Natural killer cell (primary cell): ENCODE results near the gene ABITRAM. TPM values are rescaled to one million over a fixed set of nuclear protein-coding genes. Genes with fewer than 3 reads are reported as not detected.

Experiments
- ATAC-seq, 3 donors: fragments of 150-1000 bp in 2 of 3; fragments of 200-7000 bp in 1 of 3; cut with Tn5 transposase; 1 replicate in 1 of 3; 2 replicates in 2 of 3; pipeline ENCODE4 v1.10.0; 2021; ENCODE audit warnings: mild to moderate bottlenecking in 2 of 3, moderate library complexity in 2 of 3
- DNase-seq, 2 donors: peaks; one replicate each; pipeline versions ENCODE4 v3.0.0 to v3.0.0-alpha.2; 2013 to 2021; ENCODE audit warnings: mixed read lengths in 1 of 2
- H3K27ac ChIP-seq: one replicate; pipeline ENCODE4 v1.5.1; 2013; ENCODE audit warnings: mild to moderate bottlenecking, low read length
- H3K27me3 ChIP-seq: one replicate; pipeline ENCODE4 v1.6.1; 2013; ENCODE audit warnings: low read length; ENCODE audit not compliant: control insufficient read depth, insufficient read depth
- H3K36me3 ChIP-seq: one replicate; pipeline ENCODE4 v1.6.1; 2013; ENCODE audit warnings: low read length; ENCODE audit not compliant: control insufficient read depth, insufficient read depth
- H3K4me1 ChIP-seq: one replicate; pipeline ENCODE4 v1.6.1; 2013; ENCODE audit warnings: low read length; ENCODE audit not compliant: control insufficient read depth, insufficient read depth
- H3K4me3 ChIP-seq: one replicate; pipeline ENCODE4 v1.5.1; 2013; ENCODE audit warnings: low read length
- H3K9me3 ChIP-seq: one replicate; pipeline ENCODE4 v1.6.1; 2013; ENCODE audit warnings: low read length; ENCODE audit not compliant: control insufficient read depth, insufficient read depth
- H3K27ac Mint-ChIP-seq, 2 donors: one replicate each; pipeline ENCODE4 v1.8.0; 2022; ENCODE audit warnings: mild to moderate bottlenecking in 2 of 2, mixed read lengths in 2 of 2, moderate library complexity in 1 of 2
- H3K27me3 Mint-ChIP-seq, 2 donors: one replicate each; pipeline ENCODE4 v1.8.0; 2022; ENCODE audit warnings: low read depth in 2 of 2, mixed read lengths in 2 of 2
- H3K36me3 Mint-ChIP-seq: one replicate; pipeline ENCODE4 v1.8.0; 2022; ENCODE audit warnings: mixed read lengths
- H3K4me1 Mint-ChIP-seq, 2 donors: one replicate each; pipeline ENCODE4 v1.8.0; 2022; ENCODE audit warnings: mixed read lengths in 2 of 2
- H3K4me3 Mint-ChIP-seq: one replicate; pipeline ENCODE4 v1.8.0; 2022; ENCODE audit warnings: mild to moderate bottlenecking, moderate library complexity, mixed read lengths
- H3K9me3 Mint-ChIP-seq, 2 donors: one replicate each; pipeline ENCODE4 v1.8.0; 2022; ENCODE audit warnings: mixed read lengths in 2 of 2
- CTCF ChIP-seq: fragments of 200-600 bp; IDR thresholded peaks from one replicate; pipeline ENCODE4 v1.8.0; 2022; ENCODE audit warnings: antibody characterized with exemption
- WGBS: methylation state at CpG from one replicate; pipeline ENCODE4 v1.1.7; 2013; ENCODE audit warnings: missing lambda C conversion rate; ENCODE audit not compliant: insufficient coverage; 5-methylcytosine and 5-hydroxymethylcytosine counted together
- intact Hi-C: fragments of 100-400 bp; cut with micrococcal nuclease; formaldehyde crosslinking; loops from one replicate; pipeline ENCODE4 v1.14.2; 2022
- total RNA-seq, 4 donors: library from RNA; stranded (reverse); fragments of 120-200 nt in 1 of 4; gene quantifications; one replicate each; pipeline versions ENCODE4 v1.2.3 to v1.2.4, GENCODE V29; 2013 to 2022

ABITRAM gene
- total RNA-seq, 3 donors from 2014 or later (not counting 1 experiment from before 2014, with no cell fraction given): 5.9 to 8.1 (median 7.4) TPM

- H3K36me3 Mint-ChIP-seq: no peaks in the 10 kb centered on the region
- H3K4me3 Mint-ChIP-seq: no peak overlapping the region
- no peak for DNase-seq
- 99% methylated on average over 3 of the region's 3 CpGs for WGBS
- ATAC-seq: no peak
- no peaks in the 10 kb centered on the region for H3K4me1 Mint-ChIP-seq
- TF ChIP-seq CTCF: no peak
- no peaks in the 10 kb centered on the region for H3K9me3 Mint-ChIP-seq
- Histone ChIP-seq H3K9me3 (no peaks in the 10 kb centered on the region), H3K4me1 (no peaks in the 10 kb centered on the region), H3K36me3 (no peaks in the 10 kb centered on the region), H3K4me3 (no peak overlapping the region), H3K27me3 (no peaks in the 10 kb centered on the region), H3K27ac (no peak overlapping the region)
- intact Hi-C loops: no loop called here
- H3K27me3 Mint-ChIP-seq: no peaks in the 10 kb centered on the region
- H3K27ac Mint-ChIP-seq: no peak overlapping the region
Measured at GRCh38 chr9:108972186-108972585, 38.0 kb downstream of the ABITRAM start.

- Mint-ChIP-seq H3K4me3 (no peak overlapping the region), H3K9me3 (no peaks in the 10 kb centered on the region), H3K4me1 (no peaks in the 10 kb centered on the region), H3K36me3 (no peaks in the 10 kb centered on the region), H3K27ac (no peak overlapping the region), H3K27me3 (no peaks in the 10 kb centered on the region)
- no peak overlapping the region for H3K27ac ChIP-seq
- no peaks in the 10 kb centered on the region for H3K36me3 ChIP-seq
- DNase-seq: no peak
- TF ChIP-seq CTCF: no peak
- no CpG with 5 or more reads among the region's 2 CpGs for WGBS
- H3K4me3 ChIP-seq: no peak overlapping the region
- no peaks in the 10 kb centered on the region for H3K9me3 ChIP-seq
- H3K27me3 ChIP-seq: no peaks in the 10 kb centered on the region
- no peaks in the 10 kb centered on the region for H3K4me1 ChIP-seq
- intact Hi-C loops: no loop called here
- ATAC-seq: no peak
Measured at GRCh38 chr9:108972626-108973209, 38.5 kb downstream of the ABITRAM start.

GRCh38 chr9:108973895-108974294, 39.7 kb downstream of the ABITRAM start:
- intact Hi-C loops: no loop called here
- Mint-ChIP-seq H3K36me3 (no peaks in the 10 kb centered on the region), H3K9me3 (no peaks in the 10 kb centered on the region), H3K4me3 (no peak overlapping the region), H3K27ac (no peak overlapping the region), H3K27me3 (no peaks in the 10 kb centered on the region), H3K4me1 (no peaks in the 10 kb centered on the region)
- no peak overlapping the region for H3K4me3 ChIP-seq
- no peak for DNase-seq
- no peaks in the 10 kb centered on the region for H3K4me1 ChIP-seq
- no peak for TF ChIP-seq CTCF
- H3K36me3 ChIP-seq: no peaks in the 10 kb centered on the region
- ATAC-seq: no peak
- no peaks in the 10 kb centered on the region for H3K27me3 ChIP-seq
- H3K9me3 ChIP-seq: no peaks in the 10 kb centered on the region
- H3K27ac ChIP-seq: no peak overlapping the region
- WGBS: 78% methylated on average over 3 of the region's 5 CpGs

GRCh38 chr9:108978205-108978604, 44.0 kb downstream of the ABITRAM start:
- H3K27ac Mint-ChIP-seq: no peak overlapping the region
- no peaks in the 10 kb centered on the region for H3K36me3 Mint-ChIP-seq
- no peaks in the 10 kb centered on the region for H3K4me1 Mint-ChIP-seq
- no peaks in the 10 kb centered on the region for H3K9me3 Mint-ChIP-seq
- DNase-seq: no peak
- Histone ChIP-seq H3K27ac (no peak overlapping the region), H3K27me3 (no peaks in the 10 kb centered on the region), H3K36me3 (no peaks in the 10 kb centered on the region), H3K4me3 (no peak overlapping the region), H3K4me1 (no peaks in the 10 kb centered on the region), H3K9me3 (no peaks in the 10 kb centered on the region)
- intact Hi-C loops: no loop called here
- H3K27me3 Mint-ChIP-seq: no peaks in the 10 kb centered on the region
- no peak for ATAC-seq
- H3K4me3 Mint-ChIP-seq: no peak overlapping the region
- no peak for TF ChIP-seq CTCF
- WGBS: 73% methylated on average over 1 of the region's 1 CpG
